ENCODE data around the gene PPP1R1B.
A peak's percentile ranks its signal among the peaks of the same experiment; 100 is the strongest.

The PPP1R1B gene

DNA sequence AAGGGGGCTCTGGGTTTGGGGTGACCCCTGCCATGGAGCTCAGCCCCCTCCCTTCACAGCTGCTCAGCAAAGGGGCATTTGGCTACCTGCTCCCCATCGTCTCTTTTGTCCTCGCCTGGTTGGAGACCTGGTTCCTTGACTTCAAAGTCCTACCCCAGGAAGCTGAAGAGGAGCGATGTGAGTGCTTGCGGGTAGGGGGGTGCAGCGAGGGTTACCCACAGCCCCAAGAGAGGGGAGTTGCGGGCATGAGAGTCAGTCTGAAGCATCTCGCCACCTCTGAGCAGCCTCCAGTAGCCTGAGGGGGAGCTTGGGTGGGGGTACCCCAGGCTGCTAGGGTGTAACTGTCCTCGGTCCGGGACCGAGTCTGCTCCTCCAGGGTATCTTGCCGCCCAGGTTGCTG is 31.6 kb downstream of the PPP1R1B start:
- peak in 1 of 6 experiments; percentile 26 for DNase-seq

DNA sequence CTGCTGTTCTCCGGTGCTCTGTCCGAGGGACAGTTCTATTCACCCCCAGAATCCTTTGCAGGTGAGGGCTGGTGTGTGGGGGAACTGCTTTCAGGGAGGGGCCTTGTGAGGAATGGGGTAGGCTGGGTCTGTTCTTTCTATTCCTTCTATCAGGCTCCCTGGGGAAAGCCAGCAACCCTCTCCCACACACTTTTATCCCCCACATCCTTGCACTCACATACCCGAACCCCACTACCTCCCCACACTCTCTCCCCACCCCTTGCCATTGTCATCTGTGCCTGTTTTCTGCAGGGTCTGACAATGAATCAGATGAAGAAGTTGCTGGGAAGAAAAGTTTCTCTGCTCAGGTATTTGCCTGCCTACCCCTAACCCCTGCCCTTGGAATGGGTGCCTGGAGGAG is 32.0 kb downstream of the PPP1R1B start:
- DNase-seq, result no peak

GRCh38 chr17:39659279-39660010 is 32.7 kb downstream of the PPP1R1B start:
- peak in 2 of 6 experiments; percentile 18 to 38 for DNase-seq

DNA sequence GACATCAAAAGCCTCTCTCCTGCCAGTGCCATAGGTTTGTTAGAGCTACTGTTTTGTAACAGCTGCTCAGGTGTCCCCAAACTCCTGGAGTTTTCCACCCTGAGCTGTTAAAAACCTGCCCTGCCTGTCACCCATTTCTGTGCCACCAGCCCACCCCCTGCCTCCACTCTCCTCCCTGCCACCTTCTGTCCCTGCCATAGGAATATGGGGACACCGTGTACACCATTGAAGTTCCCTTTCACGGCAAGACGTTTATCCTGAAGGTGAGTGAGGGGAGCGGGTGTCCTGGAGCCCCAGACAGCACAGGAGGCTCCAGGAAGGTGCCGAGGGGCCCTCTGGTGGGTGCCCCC is 33.2 kb downstream of the PPP1R1B start:
- DNase-seq, result no peak

- DNase-seq, result no peak
These were observed 33.9 kb downstream of the PPP1R1B start for GRCh38 chr17:39660397-39661385.

DNA sequence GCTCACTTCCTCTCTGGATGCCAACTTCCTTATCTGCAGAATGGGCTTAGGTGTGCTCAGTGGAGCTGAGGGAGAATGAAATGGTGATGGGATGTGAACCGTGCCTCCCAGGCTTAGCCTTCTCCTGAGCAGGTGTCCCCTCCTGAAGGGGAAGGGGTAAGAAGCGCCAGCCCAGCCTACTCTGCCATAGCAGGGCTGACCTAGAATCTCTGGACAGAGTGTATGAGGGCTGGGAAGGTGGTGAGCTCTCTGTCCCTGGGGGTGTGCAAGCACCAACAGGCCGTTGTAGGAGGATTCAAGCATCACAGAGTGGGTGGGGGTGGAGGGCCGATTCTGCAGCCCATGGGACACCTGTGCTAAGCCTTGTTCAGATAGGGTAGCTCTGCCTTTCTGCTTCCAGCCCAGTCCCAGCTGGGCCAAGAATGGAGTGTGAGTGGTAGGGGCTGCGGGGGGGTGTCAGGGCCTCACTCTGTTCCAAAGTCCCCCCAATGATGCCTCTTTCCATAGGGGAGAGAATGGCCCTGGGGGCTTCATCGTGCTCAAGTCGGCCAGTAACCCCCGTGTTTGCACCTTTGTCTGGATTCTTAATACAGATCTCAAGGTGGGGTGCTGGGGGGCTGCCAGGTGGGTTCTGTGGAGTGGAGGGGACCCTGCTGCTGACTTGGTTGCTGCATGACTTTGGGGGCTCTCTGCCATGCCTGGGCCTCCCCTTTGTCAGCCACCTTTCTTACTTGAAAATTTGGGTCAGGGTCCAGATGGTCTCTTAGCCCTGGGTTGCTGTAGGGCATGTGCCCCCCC is 35.2 kb downstream of the PPP1R1B start:
- no peak for DNase-seq

- no peak for DNase-seq
These were observed 36.0 kb downstream of the PPP1R1B start for GRCh38 chr17:39662551-39663339.

DNA sequence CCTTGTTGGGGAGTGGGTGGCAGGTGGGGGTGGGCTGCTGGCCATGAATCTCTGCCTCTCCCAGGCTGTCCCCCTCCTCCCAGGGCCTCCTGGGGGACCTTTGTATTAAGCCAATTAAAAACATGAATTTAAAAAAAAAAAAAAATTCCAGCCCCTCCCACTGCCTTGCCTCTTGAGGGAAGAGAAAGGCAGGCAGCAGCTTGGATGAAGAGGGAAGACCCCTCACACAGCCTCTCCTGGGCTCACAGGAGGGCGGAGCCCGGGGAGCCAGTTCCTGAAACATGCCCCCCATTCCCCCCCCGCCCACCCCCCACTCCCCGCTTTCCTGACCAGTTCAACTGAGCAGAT is 36.6 kb downstream of the PPP1R1B start:
- no peak for DNase-seq

- DNase-seq, result no peak
These were observed 37.2 kb downstream of the PPP1R1B start for GRCh38 chr17:39663688-39664580.

- no peak for DNase-seq
These were observed 38.1 kb downstream of the PPP1R1B start, which contains the start of gene TCAP for GRCh38 chr17:39664581-39665561. TSS of gene TCAP (plus strand) at chr17:39665349. CDS start at chr17:39665360, 11 bp downstream.

- no peak for DNase-seq
These were observed 39.0 kb downstream of the PPP1R1B start for GRCh38 chr17:39665642-39666224.

DNA sequence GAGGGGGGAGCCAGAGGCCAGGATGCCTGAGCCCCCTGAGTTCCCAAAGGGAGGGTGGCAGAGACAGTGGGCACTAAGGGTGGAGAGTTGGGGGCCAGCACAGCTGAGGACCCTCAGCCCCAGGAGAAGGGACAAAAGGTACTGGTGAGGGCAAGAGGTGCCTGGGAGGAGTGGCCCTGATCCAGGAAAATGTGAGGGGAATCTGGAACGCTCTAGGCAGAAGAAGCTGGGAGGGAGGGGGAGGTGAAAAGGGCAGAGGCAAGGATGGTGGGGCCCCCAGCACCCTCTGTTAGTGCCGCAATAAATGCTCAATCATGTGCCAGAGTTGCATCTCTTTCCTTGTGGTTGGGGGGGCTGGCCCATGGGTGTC is 39.5 kb downstream of the PPP1R1B start:
- DNase-seq, result no peak

DNA sequence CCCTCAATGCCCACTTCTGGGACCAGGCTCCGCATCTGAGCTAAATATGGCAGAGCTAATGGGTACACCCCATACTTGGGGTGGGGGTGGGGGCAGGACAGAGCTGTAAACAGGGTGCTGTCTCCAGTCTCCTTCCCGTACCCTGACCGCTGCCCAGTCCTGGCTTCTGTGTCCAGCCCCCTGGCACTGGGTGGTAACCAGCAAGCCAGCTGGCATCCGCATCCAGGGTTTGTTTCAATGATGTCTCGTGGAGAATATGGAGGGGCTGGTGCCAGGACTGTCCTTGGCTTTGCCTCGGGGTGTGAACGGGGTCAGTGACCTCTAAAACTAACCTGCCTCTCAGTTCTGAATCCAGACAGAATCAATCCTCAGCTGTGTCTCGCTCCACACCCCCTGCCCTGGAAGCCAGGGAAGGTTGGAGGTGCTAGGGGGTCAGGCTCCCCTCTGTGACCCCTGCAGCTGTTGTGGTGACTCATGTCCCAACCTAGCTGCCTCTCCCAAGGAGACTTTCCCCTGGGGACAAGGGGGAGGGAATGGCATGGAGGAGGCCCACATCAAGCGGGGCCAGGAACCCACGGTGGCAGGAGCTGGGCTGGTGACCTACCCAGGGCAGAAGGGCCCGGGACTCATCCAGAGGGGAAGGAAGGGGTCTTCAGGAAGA is 40.0 kb downstream of the PPP1R1B start:
- DNase-seq, result no peak

DNA sequence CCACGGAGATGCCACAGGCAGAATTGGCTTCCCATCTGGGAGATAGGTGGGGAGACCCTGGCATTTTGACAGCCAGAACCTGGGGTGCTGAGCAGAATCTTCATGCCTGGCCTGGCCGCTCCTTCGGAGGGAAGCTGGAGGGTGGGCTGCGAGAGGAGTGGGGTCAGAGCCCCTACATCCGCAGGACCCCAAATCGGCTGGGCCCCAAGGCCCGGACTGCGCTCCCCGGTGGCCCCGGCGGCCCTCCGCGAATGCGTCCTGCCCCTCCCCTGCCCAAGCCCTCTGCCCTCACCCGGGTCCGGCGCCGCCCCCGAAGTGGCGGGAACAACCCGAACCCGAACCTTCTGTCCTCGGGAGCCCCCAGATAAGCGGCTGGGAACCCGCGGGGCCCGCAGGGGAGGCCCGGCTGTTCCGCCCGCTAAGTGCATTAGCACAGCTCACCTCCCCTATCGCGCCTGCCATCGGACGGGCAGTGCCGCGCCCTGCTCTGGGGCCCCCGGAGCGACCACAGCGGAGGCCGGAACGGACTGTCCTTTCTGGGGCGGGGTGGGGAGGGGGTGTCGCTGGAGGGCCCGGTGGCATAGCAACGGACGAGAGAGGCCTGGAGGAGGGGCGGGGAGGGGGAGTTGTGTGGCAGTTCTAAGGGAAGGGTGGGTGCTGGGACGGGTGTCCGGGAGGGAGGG is 40.7 kb downstream of the PPP1R1B start:
- no peak for DNase-seq

DNA sequence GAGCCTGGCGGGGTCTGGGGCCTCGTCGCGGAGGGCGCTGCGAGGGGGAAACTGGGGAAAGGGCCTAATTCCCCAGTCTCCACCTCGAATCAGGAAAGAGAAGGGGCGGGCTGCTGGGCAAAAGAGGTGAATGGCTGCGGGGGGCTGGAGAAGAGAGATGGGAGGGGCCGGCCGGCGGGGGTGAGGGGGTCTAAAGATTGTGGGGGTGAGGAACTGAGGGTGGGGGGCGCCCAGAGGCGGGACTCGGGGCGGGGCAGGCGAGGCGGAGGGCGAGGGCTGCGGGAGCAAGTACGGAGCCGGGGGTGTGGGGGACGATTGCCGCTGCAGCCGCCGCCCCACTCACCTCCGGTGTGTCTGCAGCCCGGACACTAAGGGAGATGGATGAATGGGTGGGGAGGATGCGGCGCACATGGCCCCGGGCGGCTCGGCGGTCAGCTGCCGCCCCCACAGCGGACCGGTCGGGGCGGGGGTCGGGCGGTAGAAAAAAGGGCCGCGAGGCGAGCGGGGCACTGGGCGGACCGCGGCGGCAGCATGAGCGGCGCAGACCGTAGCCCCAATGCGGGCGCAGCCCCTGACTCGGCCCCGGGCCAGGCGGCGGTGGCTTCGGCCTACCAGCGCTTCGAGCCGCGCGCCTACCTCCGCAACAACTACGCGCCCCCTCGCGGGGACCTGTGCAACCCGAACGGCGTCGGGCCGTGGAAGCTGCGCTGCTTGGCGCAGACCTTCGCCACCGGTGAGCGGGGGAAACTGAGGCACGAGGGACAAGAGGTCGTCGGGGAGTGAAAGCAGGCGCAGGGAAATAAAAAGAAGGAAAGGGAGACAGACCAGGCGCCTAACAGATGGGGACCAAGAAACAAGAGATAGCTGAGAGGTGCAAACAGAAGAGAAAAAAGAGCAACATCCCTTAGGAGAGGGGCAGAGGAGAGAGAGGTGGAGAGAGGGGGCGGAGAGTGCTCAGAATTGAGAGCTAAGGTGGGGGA is 41.5 kb downstream of the PPP1R1B start, which contains the start of gene PNMT:
TSS of gene PNMT (plus strand) at position 509 of the 980 bp plus-strand sequence. CDS start at position 532, 23 bp downstream.
- DNase-seq, result peak; percentile 39 to 67 (median 52)

- no peak for DNase-seq
These were observed 43.4 kb downstream of the PPP1R1B start for GRCh38 chr17:39669897-39670735.

All from stimulated activated naive CD4-positive, alpha-beta T cell (primary cell).